Measurements from ENCODE around the gene STK32B.

- TF ChIP-seq CTCF (IDR thresholded peaks at IDR 0.05), result no peak
- no peak for TF ChIP-seq EP300 (IDR thresholded peaks at IDR 0.05)
- TF ChIP-seq POLR2A (IDR thresholded peaks at IDR 0.05), result no peak
Measured at GRCh38 chr4:5365071-5366008, 314.1 kb downstream of the STK32B start.

All from upper lobe of left lung (tissue), 4 donors.